Fibroblast of pulmonary artery (primary cell): ENCODE measurements around the gene RCAN1.
A peak's percentile ranks its signal among the peaks of the same experiment; 100 is the strongest.

Experiments
- DNase-seq: peaks from one replicate; pipeline ENCODE4 v3.0.0-alpha.2; 2010; ENCODE audit warnings: low read depth
- H3K4me3 ChIP-seq: replicated peaks from 2 replicates; pipeline ENCODE4 v1.5.1; 2011; ENCODE audit warnings: low read depth, mild to moderate bottlenecking, control low read depth, low read length, moderate library complexity
- CTCF ChIP-seq: IDR thresholded peaks from 2 replicates; pipeline ENCODE4 v1.5.1; 2011; ENCODE audit warnings: mild to moderate bottlenecking, control low read depth, low read length, inconsistent platforms; ENCODE audit errors: missing control alignments

The RCAN1 gene

GRCh38 chr21:34543017-34543416 lies 71.9 kb downstream of the RCAN1 start:
- no peak for DNase-seq
- TF ChIP-seq CTCF, result no peak
- no peak overlapping the region for H3K4me3 ChIP-seq

DNA sequence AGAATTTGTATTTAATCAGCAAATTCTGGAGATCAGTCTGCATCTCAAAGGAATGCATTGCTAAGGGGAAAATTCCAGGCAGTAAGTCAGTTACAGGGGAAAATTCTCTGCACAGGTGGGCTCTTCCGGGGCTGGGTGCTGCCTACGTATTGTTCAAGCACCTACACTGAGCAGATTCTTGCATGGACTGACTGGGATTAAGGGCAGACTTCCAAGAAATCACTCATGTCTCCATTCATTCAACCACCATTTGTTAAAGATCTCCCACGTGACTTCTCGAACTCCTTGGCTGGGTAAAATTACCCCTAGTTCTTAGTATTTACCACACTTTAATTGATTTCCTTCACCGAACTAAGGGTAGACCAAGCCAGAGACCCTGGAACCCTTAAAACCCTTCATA lies 74.7 kb downstream of the RCAN1 start:
- DNase-seq, result no peak
- TF ChIP-seq CTCF, result no peak
- H3K4me3 ChIP-seq, result no peak overlapping the region

DNA sequence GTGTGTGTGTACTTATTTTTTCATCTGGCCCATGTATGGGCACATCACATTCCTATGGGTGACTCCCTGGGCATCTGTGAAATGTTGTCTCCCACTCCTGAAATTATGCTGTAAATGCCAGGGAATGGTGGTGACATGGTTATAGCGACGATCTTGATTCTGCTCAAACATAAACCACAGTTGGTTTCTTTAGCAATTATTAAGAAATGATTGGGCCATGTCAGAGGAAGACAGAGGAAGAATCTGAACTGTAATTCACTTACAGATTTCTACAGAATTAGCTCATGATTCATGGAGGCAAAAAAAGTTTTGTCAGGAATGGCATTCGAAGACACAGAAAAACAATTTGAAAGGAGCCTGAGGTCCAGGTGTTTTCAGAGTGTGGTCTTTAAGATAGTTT lies 77.1 kb downstream of the RCAN1 start:
- DNase-seq, result no peak
- TF ChIP-seq CTCF, result no peak
- H3K4me3 ChIP-seq, result no peak overlapping the region

GRCh38 chr21:34536820-34537219 lies 78.1 kb downstream of the RCAN1 start:
- no peak overlapping the region for H3K4me3 ChIP-seq
- peak; percentile 49 for DNase-seq
- no peak for TF ChIP-seq CTCF

DNA sequence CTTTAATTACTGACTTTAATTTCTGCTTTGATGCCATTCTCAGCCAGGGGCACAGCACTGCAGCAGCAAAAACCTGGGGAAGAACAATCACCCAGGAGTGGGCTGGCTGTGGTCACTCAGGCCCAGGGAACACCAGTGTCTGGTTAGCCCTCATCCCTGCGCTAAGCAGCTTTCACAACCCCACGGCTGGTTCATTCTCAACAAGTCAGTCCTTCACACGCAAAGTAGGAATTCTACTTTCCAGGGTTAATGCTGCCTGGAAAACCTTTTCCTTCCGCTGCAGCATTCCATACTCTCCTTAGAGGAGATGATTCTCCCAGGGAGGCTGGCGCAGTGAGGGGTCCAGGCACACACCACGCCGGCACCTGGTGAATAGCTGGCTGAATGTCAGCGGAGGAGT lies 78.6 kb downstream of the RCAN1 start:
- no peak for TF ChIP-seq CTCF
- no peak overlapping the region for H3K4me3 ChIP-seq
- DNase-seq, result no peak

GRCh38 chr21:34535886-34536285 lies 79.0 kb downstream of the RCAN1 start:
- no peak for DNase-seq
- no peak for TF ChIP-seq CTCF
- H3K4me3 ChIP-seq, result no peak overlapping the region

DNA sequence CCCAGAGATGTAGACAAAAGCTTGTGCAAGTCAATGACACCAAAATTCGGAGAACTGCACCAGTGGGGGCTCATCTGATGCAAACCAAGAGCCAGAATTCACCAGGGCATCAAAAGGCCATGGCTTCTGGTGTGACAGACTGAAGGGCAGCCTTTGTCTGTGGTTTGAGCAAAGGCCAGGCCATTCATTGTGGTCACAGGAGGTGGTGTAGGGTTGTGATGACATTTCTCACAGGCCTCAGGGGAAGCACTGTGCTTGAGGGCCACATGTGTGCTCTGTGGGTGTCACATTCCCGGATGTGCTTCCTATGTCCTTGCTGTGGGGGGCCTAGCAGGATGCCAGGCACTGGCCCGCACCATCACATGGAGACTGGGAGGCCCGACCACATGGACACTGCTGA lies 80.4 kb downstream of the RCAN1 start:
- no peak for TF ChIP-seq CTCF
- DNase-seq, result no peak
- H3K4me3 ChIP-seq, result no peak overlapping the region
